HK-2 (cell line): ENCODE results near the gene DZIP1L.

Experiments used
- DNase-seq: peaks from one replicate; pipeline ENCODE4 v3.0.0-alpha.2; 2018; ENCODE audit not compliant: unreplicated experiment

The DZIP1L gene

DNA sequence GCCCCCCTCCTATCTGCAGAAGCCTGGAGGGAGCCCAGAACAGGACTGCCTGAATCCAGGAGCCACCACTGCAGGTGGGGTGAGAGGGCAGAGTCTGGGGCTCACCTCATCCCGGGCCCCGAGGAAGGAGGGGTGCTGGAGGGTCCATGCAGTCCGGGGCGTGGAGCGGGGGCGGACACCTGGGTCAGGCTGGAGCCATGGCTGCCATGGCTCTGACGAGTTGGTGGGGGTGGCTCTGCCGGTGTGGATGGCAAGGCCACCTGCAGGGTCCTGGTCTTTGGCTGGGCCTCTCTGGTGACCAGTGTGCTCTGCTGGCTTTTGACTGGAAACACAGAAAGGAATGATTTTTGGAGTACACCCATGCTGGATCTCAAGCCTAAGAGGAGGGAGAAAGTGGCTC lies 47.4 kb downstream of the DZIP1L start:
- DNase-seq: no peak

DNA sequence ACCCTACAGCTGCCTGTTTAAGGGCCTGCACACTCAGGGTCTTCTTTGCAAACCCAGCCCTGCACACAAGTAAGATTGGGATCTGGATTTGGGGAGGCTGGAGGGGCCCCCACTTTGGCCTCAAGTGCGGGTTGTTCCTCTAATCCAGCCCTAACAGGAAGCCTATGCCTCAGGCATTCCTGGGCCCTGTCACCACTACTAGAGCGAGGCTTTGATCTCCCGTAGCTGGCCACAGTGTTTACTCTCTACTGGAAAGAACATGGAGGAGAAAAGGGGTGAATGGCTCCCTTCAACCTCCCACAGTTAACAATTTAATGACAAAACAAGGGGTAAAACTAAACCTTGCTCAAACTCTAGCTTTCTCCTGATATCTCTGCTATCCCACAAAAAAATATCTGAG lies 48.4 kb downstream of the DZIP1L start:
- no peak for DNase-seq

DNA sequence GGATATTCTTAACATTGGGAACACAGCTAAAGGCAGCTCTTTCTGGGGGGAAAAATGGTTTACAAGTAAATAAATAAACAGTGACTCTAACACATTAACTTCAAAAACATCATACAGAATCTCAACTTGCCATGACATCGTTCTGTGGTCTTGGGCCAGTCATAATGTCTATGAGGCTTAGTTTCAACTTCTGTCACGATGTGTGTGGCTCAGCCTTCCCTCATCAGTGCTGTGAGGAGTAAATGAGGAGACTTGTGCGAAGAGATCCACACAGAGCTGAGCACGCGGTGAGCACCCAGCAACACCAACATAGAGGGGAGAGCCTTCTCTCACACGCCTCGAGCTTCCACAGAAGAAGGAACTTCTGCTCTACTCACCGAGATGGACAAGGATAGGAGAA lies 49.0 kb downstream of the DZIP1L start:
- no peak for DNase-seq

DNA sequence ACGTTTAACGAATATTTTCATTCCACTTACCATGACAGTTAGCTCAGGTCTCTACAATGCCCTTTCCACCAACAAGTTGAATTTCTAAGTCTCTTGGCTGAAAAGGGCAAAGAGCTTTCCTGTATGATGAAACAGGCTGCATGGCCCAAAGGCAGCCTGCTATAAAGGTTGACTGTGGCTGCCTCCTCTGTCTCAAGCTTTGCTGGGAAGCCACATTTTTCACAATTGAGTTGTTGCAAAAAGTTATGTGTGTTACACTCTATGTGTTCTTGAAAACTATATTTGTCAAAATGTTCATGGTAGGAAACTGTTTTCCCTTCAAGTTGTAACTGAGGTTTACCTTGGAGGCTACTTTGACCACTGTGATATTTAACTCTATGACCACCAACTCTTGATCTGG lies 49.5 kb downstream of the DZIP1L start:
- DNase-seq: no peak

DNA sequence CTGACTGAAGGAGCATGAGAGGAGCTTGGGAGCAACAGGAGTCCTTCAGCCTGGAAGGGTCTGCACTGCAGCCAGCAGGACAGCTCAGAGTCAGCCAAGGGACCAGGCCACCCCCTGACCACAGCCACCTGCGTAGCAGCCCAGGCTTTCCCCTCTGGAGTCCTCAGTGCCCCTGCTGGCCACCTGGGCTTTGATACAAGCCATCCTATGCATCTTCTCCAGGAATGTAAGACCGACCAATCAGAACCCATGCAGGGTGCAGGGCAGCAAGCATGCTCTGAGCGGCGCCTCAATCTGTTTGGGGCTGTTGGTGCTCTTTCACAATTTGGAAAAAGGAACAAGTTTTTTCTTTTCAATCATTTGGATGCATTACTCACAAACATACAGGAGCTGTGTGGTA lies 52.0 kb downstream of the DZIP1L start:
- DNase-seq: no peak

DNA sequence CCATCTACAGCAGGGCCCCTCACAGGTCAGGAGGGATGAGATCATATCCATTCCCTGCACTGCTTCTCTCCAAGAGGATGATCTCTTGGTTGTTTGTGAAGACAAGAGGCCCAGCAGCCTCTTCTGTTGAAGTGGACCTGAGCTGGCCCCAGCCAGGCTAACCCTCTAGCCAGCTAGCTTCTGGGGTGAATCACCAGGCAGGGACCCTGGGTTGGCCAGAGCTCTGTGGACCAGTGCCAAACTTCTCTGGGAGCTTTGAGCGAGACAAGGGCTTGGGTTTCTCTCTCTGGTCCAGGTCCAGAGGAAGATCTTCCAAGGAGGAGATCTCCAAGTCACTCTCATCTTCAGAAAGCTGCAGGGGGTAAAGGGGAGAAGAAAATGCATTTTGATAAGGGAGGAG lies 52.8 kb downstream of the DZIP1L start:
- DNase-seq: no peak

DNA sequence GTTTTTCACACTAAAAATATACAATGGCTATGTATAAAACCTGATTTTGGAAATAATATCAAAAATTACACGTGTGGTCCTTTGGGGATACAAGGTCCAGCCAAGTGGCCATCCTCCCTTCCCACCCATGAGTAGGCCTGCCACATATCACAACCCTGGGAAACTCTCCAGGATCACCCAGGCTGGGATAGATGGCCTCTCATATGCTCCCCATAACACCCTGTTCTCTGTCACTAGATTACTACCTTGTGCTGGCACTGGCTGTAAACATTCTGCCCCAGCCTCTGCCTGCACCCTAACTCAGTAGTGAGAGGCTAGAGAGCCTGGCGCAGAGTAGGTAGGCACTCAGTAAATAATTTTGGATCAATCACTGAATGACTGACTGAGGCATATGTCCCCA lies 53.4 kb downstream of the DZIP1L start:
- no peak for DNase-seq

DNA sequence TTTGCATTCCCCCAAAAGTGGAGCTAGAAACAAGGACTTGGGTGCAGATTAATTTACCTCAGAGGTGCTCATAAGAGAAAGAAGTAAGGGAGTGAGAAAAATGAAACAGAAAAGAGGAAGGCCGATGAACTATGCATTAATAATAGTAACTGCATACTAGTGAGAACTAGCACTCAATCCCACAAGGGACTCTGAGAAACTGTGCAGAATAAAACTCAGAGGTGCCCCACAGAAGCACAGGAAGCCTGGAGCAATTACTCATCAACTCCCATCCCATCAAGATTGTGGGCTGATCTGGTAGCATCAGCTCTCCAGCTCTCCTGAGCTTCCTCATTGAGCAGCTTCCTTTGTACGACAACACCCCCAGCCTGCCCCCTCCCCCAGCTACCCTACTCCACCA lies 54.6 kb downstream of the DZIP1L start:
- no peak for DNase-seq

DNA sequence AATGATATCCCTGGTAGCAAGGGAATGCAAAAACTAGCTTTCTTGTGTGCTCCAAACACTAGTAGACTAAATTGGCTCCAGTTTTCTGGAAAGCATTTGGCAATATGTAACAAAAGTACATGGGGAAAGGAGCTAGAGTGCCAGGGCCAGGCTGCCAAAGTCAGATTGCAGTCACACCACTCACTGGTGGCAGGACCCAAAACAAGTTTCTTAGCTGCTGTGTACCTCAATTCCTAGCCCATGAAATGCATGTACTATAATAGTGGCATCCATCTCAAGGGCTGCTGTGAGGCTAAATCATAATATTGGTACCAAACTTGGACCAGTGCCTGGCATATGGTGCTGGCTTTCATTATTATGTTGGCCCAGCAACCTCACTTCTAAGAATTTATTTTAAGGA lies 56.1 kb downstream of the DZIP1L start:
- no peak for DNase-seq

DNA sequence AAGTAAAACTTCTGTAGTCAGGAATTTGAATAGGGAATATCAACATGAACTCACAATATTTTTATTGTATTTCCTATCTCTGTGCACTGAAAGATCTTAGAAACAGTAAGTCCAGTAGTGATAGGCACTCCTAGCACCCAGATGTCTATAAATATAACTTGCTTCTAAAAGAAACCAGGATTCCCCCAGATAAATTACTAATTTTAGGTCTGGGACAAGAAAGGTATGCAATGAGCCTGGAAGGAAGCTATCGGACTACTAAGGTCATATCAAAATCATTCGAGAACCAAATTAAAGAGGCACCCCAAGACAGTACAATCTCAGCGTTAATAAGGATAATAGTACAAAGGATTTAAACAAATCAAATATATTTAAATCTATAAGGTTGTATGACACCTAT lies 58.0 kb downstream of the DZIP1L start:
- no peak for DNase-seq

DNA sequence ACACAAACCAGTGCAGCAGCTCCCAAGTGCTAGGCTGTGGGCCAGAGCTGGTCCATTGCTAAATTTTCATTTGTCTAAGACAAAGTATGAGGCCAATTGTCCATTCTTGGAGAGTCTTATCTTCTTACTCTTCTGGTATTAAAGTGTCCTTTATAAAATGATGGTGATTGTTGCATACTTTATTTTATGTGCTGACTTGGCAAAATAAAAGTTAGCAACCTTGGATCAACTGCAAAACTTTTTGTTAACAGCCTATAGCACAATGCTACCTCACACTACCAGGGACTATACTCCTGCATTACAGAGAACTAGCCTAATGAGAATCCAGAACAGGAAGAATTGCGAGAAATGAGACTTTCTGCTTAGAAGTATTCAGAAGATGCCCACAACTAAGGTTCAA lies 61.4 kb downstream of the DZIP1L start:
- DNase-seq: no peak

DNA sequence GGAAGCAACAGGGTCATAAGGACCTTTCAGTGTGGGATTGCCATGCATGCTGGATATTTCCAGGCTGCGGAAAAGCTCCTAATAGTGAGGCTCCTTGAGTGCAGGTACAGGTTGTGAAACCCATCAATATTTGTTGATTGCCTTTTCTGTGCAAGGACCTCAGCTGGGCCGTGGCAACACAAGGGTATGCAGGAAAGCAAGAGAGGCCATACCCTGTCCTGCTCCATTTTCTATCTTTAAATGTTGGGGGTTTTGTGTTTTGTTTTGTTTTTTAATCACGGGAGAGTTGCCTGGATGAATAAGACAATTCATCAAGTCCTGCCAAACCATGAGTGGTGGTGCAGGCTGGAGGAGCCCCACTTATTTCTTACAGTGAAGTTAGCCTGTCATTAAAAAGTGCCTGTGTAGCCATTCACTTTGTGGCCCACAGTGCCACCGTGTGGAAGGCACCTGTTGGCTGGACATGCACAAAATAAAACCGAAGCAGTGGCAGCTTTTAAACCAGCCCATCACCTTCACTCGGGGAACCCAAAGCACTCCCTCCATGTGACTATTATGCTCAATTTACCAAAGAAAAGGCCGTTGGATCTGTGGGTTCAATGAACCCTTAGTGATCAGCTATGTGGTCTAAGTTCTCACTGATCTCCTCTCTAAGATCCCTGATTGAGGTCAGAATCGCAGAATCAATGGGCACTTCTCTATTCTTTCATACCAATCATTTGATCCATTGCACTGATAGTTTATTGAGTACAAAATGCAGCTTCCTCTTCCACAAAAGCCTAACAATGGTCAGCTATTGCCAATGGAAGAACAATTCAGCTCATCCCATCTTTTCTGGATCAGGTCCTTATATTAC lies 63.2 kb downstream of the DZIP1L start:
- DNase-seq: peak; percentile 34

DNA sequence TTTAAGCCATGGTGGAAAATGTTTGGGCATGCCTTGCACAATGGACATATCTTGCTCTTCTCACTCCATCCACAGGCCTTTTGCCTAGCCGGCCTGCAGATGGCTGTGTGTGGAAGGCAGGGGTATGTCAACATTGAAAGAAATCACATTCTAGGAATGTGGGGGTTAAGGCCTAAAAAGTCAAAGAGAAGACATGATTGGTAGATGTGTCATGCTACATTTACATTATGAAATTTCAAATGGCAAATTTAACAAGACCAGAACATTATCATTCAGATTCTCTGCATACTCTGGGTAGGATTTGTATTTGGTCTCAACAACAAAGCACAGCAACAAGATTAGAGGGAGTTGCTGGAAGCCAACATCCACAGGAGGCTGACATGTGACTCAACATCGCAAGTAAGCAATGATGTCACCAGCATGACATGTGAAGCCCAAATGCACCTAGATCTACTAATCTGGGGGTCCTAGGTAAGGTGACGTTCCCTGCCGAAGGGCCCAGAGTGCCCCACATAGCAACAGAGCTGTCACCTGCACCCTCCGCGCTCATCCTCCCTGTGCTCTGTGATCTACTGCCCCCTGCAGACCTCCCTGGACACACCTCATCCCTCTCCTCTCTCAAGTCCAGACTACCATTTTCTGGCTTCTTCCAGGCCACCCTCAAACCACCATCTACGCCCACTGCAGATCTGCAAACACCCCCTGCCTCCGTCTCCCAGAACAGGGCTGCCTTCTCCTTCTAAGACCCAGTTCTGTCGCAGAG lies 66.1 kb downstream of the DZIP1L start:
- no peak for DNase-seq

DNA sequence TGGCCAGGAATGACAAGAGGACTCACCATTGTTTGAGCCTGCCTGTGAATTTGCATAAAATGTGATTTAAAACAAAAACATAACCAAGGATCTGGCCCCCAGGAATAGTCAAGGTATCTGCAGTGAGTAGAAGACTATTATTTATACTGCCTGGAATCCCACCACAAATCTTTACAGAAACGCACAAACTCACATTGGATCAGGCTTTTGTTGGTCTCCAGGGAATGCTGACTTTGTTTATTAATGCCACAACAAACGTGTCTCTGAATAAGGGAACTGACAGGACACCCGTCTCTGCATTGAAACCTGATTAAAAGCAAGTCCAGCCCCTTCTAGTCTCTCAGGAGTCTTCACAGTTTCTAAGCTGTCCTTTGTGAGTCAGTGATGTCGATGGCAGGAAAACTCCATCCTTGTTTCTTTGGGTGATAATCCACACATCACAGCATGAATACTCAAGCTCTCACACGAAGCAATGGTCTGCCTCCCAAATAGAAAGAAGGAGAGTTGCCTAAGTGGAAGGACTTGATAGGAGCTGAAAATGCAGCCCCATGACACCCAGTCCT lies 67.7 kb downstream of the DZIP1L start:
- no peak for DNase-seq

DNA sequence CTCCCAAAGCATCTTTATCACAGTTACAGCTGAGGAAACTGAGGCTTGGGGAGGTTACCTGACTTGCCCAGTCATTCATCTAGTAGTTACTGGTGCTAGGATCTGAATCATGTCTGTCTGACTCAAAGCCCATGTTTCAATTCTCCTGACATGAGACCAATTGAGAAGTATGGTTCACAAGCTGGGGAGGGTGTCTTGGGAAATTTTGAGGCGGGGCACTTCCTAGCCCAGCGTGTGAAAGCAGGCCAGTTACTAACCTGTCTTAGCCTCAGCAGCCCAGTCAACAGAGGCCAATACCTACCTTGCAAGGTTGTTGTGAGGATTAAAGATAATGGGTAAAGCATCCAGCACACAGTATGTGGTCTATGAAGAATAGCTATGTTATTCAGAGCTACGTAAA lies 68.5 kb downstream of the DZIP1L start:
- no peak for DNase-seq

DNA sequence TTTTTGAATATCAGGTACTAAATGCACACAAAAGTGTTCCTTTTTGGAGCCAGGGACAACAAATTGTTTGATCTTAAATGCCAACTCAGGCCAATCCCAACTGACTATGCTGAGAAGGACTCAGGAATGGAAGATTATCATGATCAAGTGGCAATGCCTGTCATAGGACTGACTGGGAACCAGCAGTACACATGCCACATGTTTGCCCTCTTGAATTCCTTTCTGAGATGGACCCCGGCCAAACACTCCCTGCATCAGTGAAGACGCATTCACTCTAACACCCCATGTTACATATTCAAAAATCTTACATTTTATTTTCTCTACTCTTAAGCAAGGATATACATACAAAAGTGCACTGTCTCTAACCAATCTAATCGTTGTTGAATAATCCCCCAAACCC lies 69.3 kb downstream of the DZIP1L start:
- no peak for DNase-seq

DNA sequence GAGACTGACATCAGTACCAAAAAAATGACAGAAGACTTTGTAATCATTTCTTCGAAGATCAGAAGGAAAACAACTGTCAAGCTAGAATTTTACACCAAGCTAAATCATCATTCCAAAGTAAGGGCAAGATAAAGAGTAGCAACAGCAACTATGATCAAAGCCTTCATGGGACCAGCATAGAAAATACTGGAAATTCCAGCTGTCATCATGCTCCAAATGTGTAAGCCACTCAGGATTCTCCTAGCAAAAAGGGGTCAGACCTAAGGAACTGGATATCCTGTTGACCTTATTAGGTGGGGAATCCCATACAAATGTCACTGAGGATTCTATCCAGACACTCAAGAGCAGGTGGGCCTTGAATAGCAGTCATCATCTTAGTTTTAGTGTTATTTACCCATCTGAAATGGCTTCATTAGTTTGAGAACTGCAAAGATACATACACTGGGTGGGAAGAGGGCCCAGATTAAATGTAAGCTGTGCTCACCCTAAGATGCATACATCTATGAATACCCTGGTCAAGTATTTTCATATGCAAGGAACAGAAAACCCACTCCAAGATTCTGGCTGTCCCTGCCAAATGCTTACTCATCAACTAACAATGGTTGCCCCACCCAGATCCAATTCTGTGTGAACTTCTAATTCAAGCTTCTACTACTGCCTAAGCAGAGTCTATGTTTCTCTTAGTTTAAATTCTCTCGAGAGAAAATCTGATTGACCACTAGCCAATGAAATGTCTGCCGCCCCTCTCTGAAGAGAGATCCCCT lies 72.0 kb downstream of the DZIP1L start:
- DNase-seq: no peak

DNA sequence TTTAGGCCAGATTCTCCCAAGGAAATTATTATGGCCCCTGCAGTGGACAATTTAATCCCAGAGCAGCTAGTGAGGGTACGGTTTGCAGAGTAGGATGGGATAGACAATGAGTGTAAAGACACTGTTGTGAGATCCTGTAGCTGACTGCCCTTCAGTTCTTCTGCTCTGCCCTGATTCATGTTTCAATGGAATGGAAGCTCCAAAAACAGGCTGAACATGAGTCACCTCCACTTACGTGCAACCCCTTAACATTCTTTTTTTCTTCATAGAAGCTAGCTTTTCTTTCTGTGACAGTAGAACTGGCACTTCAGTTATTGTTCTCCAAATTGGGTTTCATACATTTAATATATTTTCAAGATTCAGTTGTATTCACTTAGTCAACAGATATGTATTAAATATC lies 73.4 kb downstream of the DZIP1L start:
- no peak for DNase-seq

DNA sequence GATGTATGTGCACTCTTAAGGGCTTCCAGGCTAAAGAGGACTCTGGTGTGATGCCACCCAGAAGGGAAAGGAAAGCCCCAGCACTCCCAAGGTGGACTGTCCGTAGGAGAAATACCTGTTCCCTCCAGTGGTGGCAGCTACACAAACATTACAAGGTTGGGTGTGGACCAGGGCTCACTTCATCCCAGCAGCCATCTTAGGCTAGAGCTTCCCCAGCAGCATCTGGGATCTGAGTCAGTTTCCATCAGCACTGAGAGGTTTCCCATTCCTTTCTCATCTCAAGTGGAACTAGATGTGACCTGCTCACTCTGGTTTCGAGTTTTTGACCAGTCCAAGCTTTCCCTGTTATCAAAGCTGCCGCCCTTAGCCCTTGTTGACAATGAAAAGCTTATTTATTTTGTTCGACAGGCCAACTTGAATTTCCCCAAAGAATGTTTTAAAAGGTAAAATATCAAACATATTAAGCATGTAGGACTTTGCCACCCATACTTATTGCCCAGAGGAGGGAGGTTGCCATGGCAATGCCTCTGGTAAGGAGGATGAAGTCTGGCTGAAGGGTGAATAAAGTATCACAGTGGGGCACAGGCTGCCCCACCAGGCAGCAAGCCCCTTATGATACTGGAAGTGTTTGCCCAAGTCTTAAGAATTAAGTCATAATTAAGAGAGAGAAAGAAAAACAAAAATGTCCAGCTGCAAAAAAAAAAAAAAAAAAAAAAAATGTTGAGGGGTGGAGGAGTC lies 76.5 kb downstream of the DZIP1L start:
- no peak for DNase-seq

DNA sequence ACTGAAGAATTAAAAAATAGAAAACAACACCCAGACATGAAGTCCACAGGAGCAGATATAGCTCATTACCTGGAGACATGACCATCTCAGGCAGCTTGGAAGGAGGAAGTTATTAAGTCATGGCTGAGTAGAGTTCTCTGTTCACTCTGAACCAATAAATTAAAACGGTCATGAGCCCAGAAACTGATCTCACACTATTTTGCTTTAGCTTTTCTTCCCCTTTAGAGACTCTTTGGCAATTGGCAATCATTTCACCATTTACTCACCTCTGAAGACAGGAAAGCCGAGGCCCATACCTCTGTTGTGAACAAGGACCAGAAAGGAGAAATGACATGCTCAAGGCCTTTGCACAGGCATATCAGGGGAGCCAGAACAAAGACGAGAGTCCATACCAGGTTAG lies 78.8 kb downstream of the DZIP1L start:
- no peak for DNase-seq

DNA sequence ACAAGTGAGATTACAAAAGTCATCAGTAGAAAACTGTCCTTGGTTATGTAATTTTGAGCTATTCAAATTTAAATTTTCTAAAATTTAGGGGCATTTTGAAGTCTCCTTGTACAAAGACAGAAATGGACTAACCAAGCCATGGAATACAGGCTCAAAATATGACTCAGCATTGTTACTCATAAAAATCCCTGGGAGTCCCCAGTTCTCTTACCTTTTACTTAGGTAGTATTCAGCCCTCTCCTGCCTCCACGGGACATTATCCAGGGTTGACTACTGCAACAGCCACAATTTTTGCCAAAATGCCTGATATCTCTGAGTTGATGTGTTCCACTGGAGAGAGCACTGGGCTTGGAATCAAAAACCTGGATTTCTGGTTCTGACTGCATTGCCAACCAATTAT lies 80.5 kb downstream of the DZIP1L start:
- DNase-seq: no peak
